K562 (cell line): ENCODE results near the gene ARMC6. TPM values are rescaled to one million over a fixed set of nuclear protein-coding genes. Genes with fewer than 3 reads are reported as not detected.

Experiments
- CBX2 ChIP-seq: fragments of 200-600 bp; sonication (generic); IDR thresholded peaks from one replicate; pipeline ENCODE4 v1.6.1; 2012; ENCODE audit warnings: mild to moderate bottlenecking, low read length, inconsistent platforms; ENCODE audit not compliant: insufficient read depth, poor library complexity, severe bottlenecking
- DNMT1 ChIP-seq: fragments of 450-650 bp; IDR thresholded peaks from 2 replicates; pipeline ENCODE4 v1.6.1; 2016; ENCODE audit warnings: antibody characterized with exemption, mild to moderate bottlenecking
- FOS ChIP-seq: IDR thresholded peaks from 3 replicates; pipeline ENCODE4 v1.6.1; 2011; ENCODE audit not compliant: insufficient read length; ENCODE audit errors: extremely low read depth
- HMG20B ChIP-seq: fragments of 250-450 bp; sonication (Bioruptor Pico); IDR thresholded peaks from 2 replicates; pipeline ENCODE4 v1.5.0; 2021; ENCODE audit warnings: mild to moderate bottlenecking
- JUNB ChIP-seq: fragments of 450-650 bp; formaldehyde crosslinking; conservative IDR thresholded peaks from 2 replicates; pipeline ENCODE4 v1.4.0; 2020; ENCODE audit warnings: mild to moderate bottlenecking
- KAT7 ChIP-seq: sonication (generic); formaldehyde crosslinking; IDR thresholded peaks from 2 replicates; pipeline ENCODE4 v1.8.0; 2022; ENCODE audit warnings: missing genetic modification reagents, mild to moderate bottlenecking, borderline replicate concordance
- KLF10 ChIP-seq: fragments of 250-450 bp; sonication (Bioruptor Pico); IDR thresholded peaks from 2 replicates; pipeline ENCODE4 v1.6.1; 2021; ENCODE audit warnings: matching md5 sums
- NR2F6 ChIP-seq: fragments of 450-650 bp; formaldehyde crosslinking; IDR thresholded peaks from 2 replicates; pipeline ENCODE4 v1.4.0; 2020; ENCODE audit warnings: mild to moderate bottlenecking
- PHB ChIP-seq: fragments of 250-450 bp; sonication (Bioruptor Pico); IDR thresholded peaks from 2 replicates; pipeline ENCODE4 v1.5.0; 2021
- PHTF2 ChIP-seq: fragments of 250-450 bp; sonication (Bioruptor Pico); IDR thresholded peaks from 2 replicates; pipeline ENCODE4 v1.5.0; 2021; ENCODE audit warnings: mild to moderate bottlenecking
- RBFOX2 ChIP-seq: fragments of 200-400 bp; formaldehyde crosslinking; IDR thresholded peaks from 2 replicates; pipeline ENCODE4 v1.6.1; 2017; ENCODE audit warnings: low read depth, mild to moderate bottlenecking, low read length, moderate library complexity
- SIN3A ChIP-seq, 2 experiments: fragments of 150-350 bp in 1 of 2; IDR thresholded peaks; 2 replicates each; pipeline ENCODE4 v1.6.1; 2011 to 2016; ENCODE audit warnings: borderline replicate concordance in 2 of 2, low read depth in 2 of 2, low read length in 2 of 2, mild to moderate bottlenecking in 2 of 2, moderate library complexity in 2 of 2; ENCODE audit not compliant: control insufficient read depth in 1 of 2
- SMAD4 ChIP-seq: fragments of 250-450 bp; sonication (Bioruptor Pico); conservative IDR thresholded peaks from 2 replicates; pipeline ENCODE4 v1.8.0; 2021; ENCODE audit warnings: inconsistent platforms, mild to moderate bottlenecking, moderate library complexity
- TBL1XR1 ChIP-seq, 2 experiments: IDR thresholded peaks; 2 replicates each; pipeline ENCODE4 v1.6.1; 2012; ENCODE audit warnings: improper control_type of control experiment in 2 of 2, low read length in 2 of 2, mild to moderate bottlenecking in 1 of 2
- XRCC4 ChIP-seq: IDR thresholded peaks from one replicate; pipeline ENCODE4 v1.6.1; 2011; ENCODE audit not compliant: insufficient read depth, insufficient read length; ENCODE audit errors: extremely low read depth
- ZNF143 ChIP-seq: sonication (generic); formaldehyde crosslinking; IDR thresholded peaks from 2 replicates; pipeline ENCODE4 v1.9.0; 2022; ENCODE audit warnings: mild to moderate bottlenecking, missing genetic modification reagents
- ZNF175 ChIP-seq: fragments of 200-800 bp; sonication (Bioruptor generic); IDR thresholded peaks from 2 replicates; pipeline ENCODE4 v1.6.1; 2016; ENCODE audit warnings: low read depth, mild to moderate bottlenecking, missing genetic modification characterization, missing compliant biosample characterization
- ZNF282 ChIP-seq: sonication (generic); formaldehyde crosslinking; IDR thresholded peaks from 2 replicates; pipeline ENCODE4 v1.8.1; 2023; ENCODE audit warnings: missing genetic modification reagents
- ZSCAN32 ChIP-seq: fragments of 450-650 bp; formaldehyde crosslinking; IDR thresholded peaks from 2 replicates; pipeline ENCODE4 v1.4.0; 2020; ENCODE audit warnings: mild to moderate bottlenecking, moderate library complexity
- polyA plus RNA-seq, 8 experiments: library from polyadenylated mRNA; depleted of rRNA in 4 of 8; stranded (reverse) in 5 of 8; unstranded in 3 of 8; fragments of >200 nt; fragmentation: Nextera tagmentation in 2 of 8; fragmentation: Illumina TruSeq in 1 of 8; extraction: Ambion mirVana in 2 of 8; extraction: Trizol in 1 of 8; gene quantifications; 2 replicates each; pipeline versions ENCODE4 v1.2.1 to v1.2.3, GENCODE V29; 2011 to 2014; ENCODE audit warnings: inconsistent platforms in 1 of 8, missing spikeins in 1 of 8
- total RNA-seq, 7 experiments: library from RNA; depleted of rRNA in 6 of 7; stranded (reverse); fragments of >200 nt in 6 of 7; fragmentation: Illumina TruSeq in 2 of 7; extraction: Trizol in 2 of 7; gene quantifications; 2 replicates each; pipeline versions ENCODE4 v1.2.1 to v1.2.3, GENCODE V29; 2011 to 2021; ENCODE audit warnings: low replicate concordance in 1 of 7
- TF ChIP-seq, protein P1 (sequence below): sonication (generic); formaldehyde crosslinking; IDR thresholded peaks from 2 replicates; pipeline ENCODE4 v1.8.1; 2023; ENCODE audit warnings: mild to moderate bottlenecking, missing genetic modification reagents
- TF ChIP-seq, protein P2 (sequence below): sonication (generic); formaldehyde crosslinking; IDR thresholded peaks from 2 replicates; pipeline ENCODE4 v1.8.0; 2022; ENCODE audit warnings: missing genetic modification reagents, mild to moderate bottlenecking, moderate library complexity, borderline replicate concordance
- TF ChIP-seq, protein P3 (sequence below): fragments of 450-650 bp; IDR thresholded peaks from 2 replicates; pipeline ENCODE4 v1.6.1; 2016; ENCODE audit warnings: antibody characterized with exemption
- TF ChIP-seq, protein P4 (sequence below): fragments of 450-650 bp; formaldehyde crosslinking; IDR thresholded peaks from 2 replicates; pipeline ENCODE4 v1.4.0; 2020; ENCODE audit warnings: mild to moderate bottlenecking, moderate library complexity
- TF ChIP-seq, protein P5 (sequence below), 2 experiments: fragments of 250-450 bp in 1 of 2; fragments of 450-650 bp in 1 of 2; sonication (Bioruptor Pico) in 1 of 2; IDR thresholded peaks; 2 replicates each; pipeline versions ENCODE4 v1.6.1 to v1.8.0; 2016 to 2021; ENCODE audit warnings: mild to moderate bottlenecking in 2 of 2, moderate library complexity in 2 of 2, missing compliant biosample characterization in 1 of 2, missing genetic modification characterization in 1 of 2

The ARMC6 gene
- total and polyA plus RNA-seq, 9 of the 15 experiments (the other 6 are each of a cell fraction or from before 2014, with no cell fraction given): 2.1 to 93.4 (median 63.6) TPM

DNA sequence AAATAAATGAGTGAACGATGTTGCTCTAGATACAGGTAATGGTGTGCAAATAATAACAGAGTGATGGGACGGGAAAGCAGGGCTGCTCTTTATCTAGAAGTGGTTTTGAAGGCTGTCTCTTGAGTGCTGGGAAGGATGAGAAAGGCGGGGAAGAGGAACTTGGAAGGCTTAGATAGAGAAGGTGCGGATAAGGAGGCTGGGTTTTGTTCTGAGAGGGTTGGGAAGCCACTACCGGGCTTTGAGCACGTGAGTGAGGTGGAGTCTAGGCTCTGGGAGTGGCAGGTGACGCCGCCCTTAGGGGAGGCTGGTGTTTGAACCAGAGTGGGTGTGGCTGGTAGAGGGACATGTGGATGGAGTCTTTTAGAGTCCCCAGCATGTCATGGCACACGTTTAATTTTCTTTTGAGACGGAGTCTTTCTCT, 811 bp downstream of the ARMC6 start (continued):
- TF ChIP-seq NR2F6 (no peak), TBL1XR1 (IDR thresholded peaks at IDR 0.05; ENCODE audit: low read length in 2 of 2) (no peak), KAT7 (CRISPR knock-in tag) (peak; percentile 56; the same call in 1 of the 2 replicates), PHTF2 (CRISPR knock-in tag) (no peak), KLF10 (CRISPR knock-in tag) (no peak), ZSCAN32 (CRISPR knock-in tag) (no peak), ZNF282 (CRISPR knock-in tag) (no peak), FOS (no peak), RBFOX2 (no peak), DNMT1 (no peak), ZNF143 (CRISPR knock-in tag) (no peak), SMAD4 (CRISPR knock-in tag) (no peak), ZNF175 (CRISPR knock-in tag) (no peak), JUNB (no peak), HMG20B (no peak), CBX2 (no peak), PHB (CRISPR knock-in tag) (no peak), XRCC4 (no peak), SIN3A (IDR thresholded peaks at IDR 0.05; ENCODE audit: borderline replicate concordance in 2 of 2, control insufficient read depth in 1 of 2, low read depth in 2 of 2, low read length in 2 of 2) (peak; percentile 86 to 97; a peak in 2 of 4 replicates)
- TF ChIP-seq, protein P1, sequence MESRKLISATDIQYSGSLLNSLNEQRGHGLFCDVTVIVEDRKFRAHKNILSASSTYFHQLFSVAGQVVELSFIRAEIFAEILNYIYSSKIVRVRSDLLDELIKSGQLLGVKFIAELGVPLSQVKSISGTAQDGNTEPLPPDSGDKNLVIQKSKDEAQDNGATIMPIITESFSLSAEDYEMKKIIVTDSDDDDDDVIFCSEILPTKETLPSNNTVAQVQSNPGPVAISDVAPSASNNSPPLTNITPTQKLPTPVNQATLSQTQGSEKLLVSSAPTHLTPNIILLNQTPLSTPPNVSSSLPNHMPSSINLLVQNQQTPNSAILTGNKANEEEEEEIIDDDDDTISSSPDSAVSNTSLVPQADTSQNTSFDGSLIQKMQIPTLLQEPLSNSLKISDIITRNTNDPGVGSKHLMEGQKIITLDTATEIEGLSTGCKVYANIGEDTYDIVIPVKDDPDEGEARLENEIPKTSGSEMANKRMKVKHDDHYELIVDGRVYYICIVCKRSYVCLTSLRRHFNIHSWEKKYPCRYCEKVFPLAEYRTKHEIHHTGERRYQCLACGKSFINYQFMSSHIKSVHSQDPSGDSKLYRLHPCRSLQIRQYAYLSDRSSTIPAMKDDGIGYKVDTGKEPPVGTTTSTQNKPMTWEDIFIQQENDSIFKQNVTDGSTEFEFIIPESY (CRISPR knock-in tag): no peak
- TF ChIP-seq, protein P2, sequence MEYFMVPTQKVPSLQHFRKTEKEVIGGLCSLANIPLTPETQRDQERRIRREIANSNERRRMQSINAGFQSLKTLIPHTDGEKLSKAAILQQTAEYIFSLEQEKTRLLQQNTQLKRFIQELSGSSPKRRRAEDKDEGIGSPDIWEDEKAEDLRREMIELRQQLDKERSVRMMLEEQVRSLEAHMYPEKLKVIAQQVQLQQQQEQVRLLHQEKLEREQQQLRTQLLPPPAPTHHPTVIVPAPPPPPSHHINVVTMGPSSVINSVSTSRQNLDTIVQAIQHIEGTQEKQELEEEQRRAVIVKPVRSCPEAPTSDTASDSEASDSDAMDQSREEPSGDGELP (CRISPR knock-in tag): no peak; the same call in 1 of the 2 replicates
- TF ChIP-seq, protein P3, sequence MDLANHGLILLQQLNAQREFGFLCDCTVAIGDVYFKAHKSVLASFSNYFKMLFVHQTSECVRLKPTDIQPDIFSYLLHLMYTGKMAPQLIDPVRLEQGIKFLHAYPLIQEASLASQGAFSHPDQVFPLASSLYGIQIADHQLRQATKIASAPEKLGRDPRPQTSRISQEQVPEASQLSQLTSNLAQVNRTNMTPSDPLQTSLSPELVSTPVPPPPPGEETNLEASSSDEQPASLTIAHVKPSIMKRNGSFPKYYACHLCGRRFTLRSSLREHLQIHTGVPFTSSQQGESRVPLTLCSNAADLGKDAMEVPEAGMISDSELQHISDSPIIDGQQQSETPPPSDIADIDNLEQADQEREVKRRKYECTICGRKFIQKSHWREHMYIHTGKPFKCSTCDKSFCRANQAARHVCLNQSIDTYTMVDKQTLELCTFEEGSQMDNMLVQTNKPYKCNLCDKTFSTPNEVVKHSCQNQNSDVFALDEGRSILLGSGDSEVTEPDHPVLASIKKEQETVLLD: no peak
- TF ChIP-seq, protein P4, sequence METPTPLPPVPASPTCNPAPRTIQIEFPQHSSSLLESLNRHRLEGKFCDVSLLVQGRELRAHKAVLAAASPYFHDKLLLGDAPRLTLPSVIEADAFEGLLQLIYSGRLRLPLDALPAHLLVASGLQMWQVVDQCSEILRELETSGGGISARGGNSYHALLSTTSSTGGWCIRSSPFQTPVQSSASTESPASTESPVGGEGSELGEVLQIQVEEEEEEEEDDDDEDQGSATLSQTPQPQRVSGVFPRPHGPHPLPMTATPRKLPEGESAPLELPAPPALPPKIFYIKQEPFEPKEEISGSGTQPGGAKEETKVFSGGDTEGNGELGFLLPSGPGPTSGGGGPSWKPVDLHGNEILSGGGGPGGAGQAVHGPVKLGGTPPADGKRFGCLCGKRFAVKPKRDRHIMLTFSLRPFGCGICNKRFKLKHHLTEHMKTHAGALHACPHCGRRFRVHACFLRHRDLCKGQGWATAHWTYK (CRISPR knock-in tag): no peak
- TF ChIP-seq, protein P5, sequence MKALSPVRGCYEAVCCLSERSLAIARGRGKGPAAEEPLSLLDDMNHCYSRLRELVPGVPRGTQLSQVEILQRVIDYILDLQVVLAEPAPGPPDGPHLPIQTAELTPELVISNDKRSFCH (CRISPR knock-in tag; IDR thresholded peaks at IDR 0.05): no peak
- TF ChIP-seq, protein P5 (tag; IDR thresholded peaks at IDR 0.05): no peak
